Activated T-cell treated with anti-CD3 and anti-CD28 coated beads, Interleukin-2, amount 50 U/mL, for 72 hours (primary cell): Measurements from ENCODE around the gene ZDHHC17. TPM values are rescaled to one million over a fixed set of nuclear protein-coding genes. Genes with fewer than 3 reads are reported as not detected.

Experiments
- ATAC-seq, 2 donors: fragments of 150-1000 bp; cut with Tn5 transposase; replicated peaks in 1 of 2; 2 replicates each; pipeline ENCODE4 v1.10.0; 2021; ENCODE audit warnings: moderate library complexity in 2 of 2, mild to moderate bottlenecking in 1 of 2
- DNase-seq, 2 donors: peaks; one replicate each; pipeline ENCODE4 v3.0.0; 2021 to 2022; ENCODE audit warnings: mixed read lengths in 1 of 2
- H3K27ac Mint-ChIP-seq: one replicate; pipeline ENCODE4 v1.8.0; 2022; ENCODE audit warnings: mild to moderate bottlenecking, moderate library complexity, mixed read lengths
- H3K27me3 Mint-ChIP-seq: one replicate; pipeline ENCODE4 v1.8.0; 2022; ENCODE audit warnings: low read depth, mixed read lengths
- H3K36me3 Mint-ChIP-seq, 2 donors: one replicate each; pipeline ENCODE4 v1.8.0; 2022; ENCODE audit warnings: mixed read lengths in 2 of 2, mild to moderate bottlenecking in 1 of 2; ENCODE audit not compliant: insufficient read depth in 2 of 2
- H3K4me1 Mint-ChIP-seq: one replicate; pipeline ENCODE4 v1.8.0; 2022; ENCODE audit warnings: low read depth, mixed read lengths
- H3K4me3 Mint-ChIP-seq, 2 donors: one replicate each; pipeline ENCODE4 v1.8.0; 2022; ENCODE audit warnings: mild to moderate bottlenecking in 2 of 2, mixed read lengths in 2 of 2, moderate library complexity in 2 of 2
- H3K9me3 Mint-ChIP-seq, 2 donors: one replicate each; pipeline ENCODE4 v1.8.0; 2022; ENCODE audit warnings: mixed read lengths in 2 of 2
- total RNA-seq, 2 donors: library from RNA; stranded (reverse); gene quantifications; one replicate each; pipeline ENCODE4 v1.2.3, GENCODE V29; 2022

Gene ZDHHC17
- total RNA-seq, 2 donors from 2014 or later: 26.0 to 28.7 TPM

- Mint-ChIP-seq H3K4me3 (peak overlapping the region; percentile 95 to 99), H3K27ac (peak overlapping the region; percentile 51), H3K36me3 (peaks cover 0 to 2% of the 10 kb centered on the region in 2 donors), H3K9me3 (no peaks in the 10 kb centered on the region), H3K4me1 (peaks cover 21% of the 10 kb centered on the region), H3K27me3 (peaks cover 65% of the 10 kb centered on the region)
- DNase-seq (peak; percentile 22 to 41), ATAC-seq (peak; percentile 65 to 68)
Observed at GRCh38 chr12:76878099-76878898, 114.4 kb downstream of the ZDHHC17 start.

- peak within 1 kb of the TSS; percentile 95 to 99 for H3K4me3 Mint-ChIP-seq
Observed at GRCh38 chr12:76878899-76879709, 115.2 kb downstream of the ZDHHC17 start, which contains the start of gene CSRP2. Gene CSRP2 (minus strand): TSS chr12:76879019. CDS start chr12:76866260, 12,759 bp downstream.

GRCh38 chr12:76879710-76880518 lies 116.0 kb downstream of the ZDHHC17 start:
- peaks cover 0 to 2% of the 10 kb centered on the region in 2 donors for H3K36me3 Mint-ChIP-seq

More at GRCh38 chr12:76878899-76879709, 115.2 kb downstream of the ZDHHC17 start, which contains the start of gene CSRP2:
- H3K27ac Mint-ChIP-seq: peak within 1 kb of the TSS; percentile 66
- peaks cover 0 to 2% of the 10 kb centered on the region in 2 donors for H3K36me3 Mint-ChIP-seq
- H3K9me3 Mint-ChIP-seq: no peaks in the 10 kb centered on the region
- peak; percentile 68 to 72 for DNase-seq
- peaks cover 21% of the 10 kb centered on the region for H3K4me1 Mint-ChIP-seq
- peaks cover 60% of the 10 kb centered on the region for H3K27me3 Mint-ChIP-seq
- peak; percentile 87 to 88 for ATAC-seq

GRCh38 chr12:76880519-76881023 lies 116.7 kb downstream of the ZDHHC17 start:
- Mint-ChIP-seq H3K4me1 (peaks cover 21% of the 10 kb centered on the region), H3K9me3 (no peaks in the 10 kb centered on the region), H3K4me3 (peak overlapping the region in 1 of 2 donors; percentile 13), H3K36me3 (peaks cover 0 to 2% of the 10 kb centered on the region in 2 donors), H3K27me3 (peaks cover 47% of the 10 kb centered on the region), H3K27ac (no peak overlapping the region)
- DNase-seq: no peak
- no peak for ATAC-seq

More at GRCh38 chr12:76879710-76880518, 116.0 kb downstream of the ZDHHC17 start:
- Mint-ChIP-seq H3K4me1 (peaks cover 21% of the 10 kb centered on the region), H3K27ac (peak overlapping the region; percentile 66), H3K9me3 (no peaks in the 10 kb centered on the region), H3K27me3 (peaks cover 52% of the 10 kb centered on the region), H3K4me3 (peak overlapping the region; percentile 91 to 95)
- DNase-seq (no peak), ATAC-seq (no peak)

GRCh38 chr12:76881142-76881541 lies 117.2 kb downstream of the ZDHHC17 start:
- Mint-ChIP-seq H3K36me3 (peaks cover 0 to 2% of the 10 kb centered on the region in 2 donors), H3K27ac (no peak overlapping the region), H3K27me3 (peaks cover 47% of the 10 kb centered on the region), H3K4me1 (peaks cover 21% of the 10 kb centered on the region), H3K9me3 (no peaks in the 10 kb centered on the region), H3K4me3 (no peak overlapping the region)
- ATAC-seq: no peak
- DNase-seq: no peak

- Mint-ChIP-seq H3K4me3 (no peak overlapping the region), H3K9me3 (no peaks in the 10 kb centered on the region), H3K27me3 (peaks cover 39% of the 10 kb centered on the region), H3K4me1 (peaks cover 18% of the 10 kb centered on the region), H3K27ac (no peak overlapping the region), H3K36me3 (peaks cover 0 to 2% of the 10 kb centered on the region in 2 donors)
- no peak for ATAC-seq
- no peak for DNase-seq
Observed at GRCh38 chr12:76882367-76882766, 118.5 kb downstream of the ZDHHC17 start.

GRCh38 chr12:76883151-76883550 lies 119.2 kb downstream of the ZDHHC17 start:
- ATAC-seq: no peak
- Mint-ChIP-seq H3K27me3 (peaks cover 35% of the 10 kb centered on the region), H3K4me3 (no peak overlapping the region), H3K9me3 (no peaks in the 10 kb centered on the region), H3K4me1 (peaks cover 11% of the 10 kb centered on the region), H3K27ac (no peak overlapping the region), H3K36me3 (peaks cover 0 to 2% of the 10 kb centered on the region in 2 donors)
- DNase-seq: no peak

- Mint-ChIP-seq H3K36me3 (no peaks in the 10 kb centered on the region), H3K4me1 (peaks cover 6% of the 10 kb centered on the region), H3K4me3 (no peak overlapping the region), H3K9me3 (no peaks in the 10 kb centered on the region), H3K27ac (no peak overlapping the region), H3K27me3 (peaks cover 30% of the 10 kb centered on the region)
- no peak for DNase-seq
- no peak for ATAC-seq
Observed at GRCh38 chr12:76883811-76884210, 119.9 kb downstream of the ZDHHC17 start.

GRCh38 chr12:76888775-76889174 lies 124.9 kb downstream of the ZDHHC17 start:
- no peak overlapping the region for H3K4me3 Mint-ChIP-seq
- ATAC-seq: no peak
- no peak for DNase-seq
- H3K27ac Mint-ChIP-seq: no peak overlapping the region
- peaks cover 6% of the 10 kb centered on the region for H3K27me3 Mint-ChIP-seq
- H3K9me3 Mint-ChIP-seq: no peaks in the 10 kb centered on the region
- H3K36me3 Mint-ChIP-seq: peaks cover 0 to 1% of the 10 kb centered on the region in 2 donors
- H3K4me1 Mint-ChIP-seq: peaks cover 25% of the 10 kb centered on the region

GRCh38 chr12:76890151-76891143 lies 126.5 kb downstream of the ZDHHC17 start:
- Mint-ChIP-seq H3K27me3 (peaks cover 6% of the 10 kb centered on the region), H3K27ac (peak overlapping the region; percentile 90), H3K4me1 (peaks cover 25% of the 10 kb centered on the region), H3K9me3 (no peaks in the 10 kb centered on the region), H3K4me3 (peak overlapping the region; percentile 47 to 50), H3K36me3 (peaks cover 0 to 1% of the 10 kb centered on the region in 2 donors)
- peak; percentile 52 to 72 for DNase-seq
- ATAC-seq: peak; percentile 75 to 81

- peak overlapping the region; percentile 15 to 59 for H3K4me3 Mint-ChIP-seq
- no peak overlapping the region for H3K27ac Mint-ChIP-seq
- no peaks in the 10 kb centered on the region for H3K9me3 Mint-ChIP-seq
- peaks cover 0 to 1% of the 10 kb centered on the region in 2 donors for H3K36me3 Mint-ChIP-seq
- ATAC-seq: peak; percentile 56 to 63
- peaks cover 25% of the 10 kb centered on the region for H3K4me1 Mint-ChIP-seq
- peaks cover 6% of the 10 kb centered on the region for H3K27me3 Mint-ChIP-seq
- DNase-seq: no peak
Observed at GRCh38 chr12:76891609-76892008, 127.7 kb downstream of the ZDHHC17 start.
